ENCODE data around the gene NUBPL. TPM values are rescaled to one million over a fixed set of nuclear protein-coding genes. Genes with fewer than 3 reads are reported as not detected.

The NUBPL gene
- total RNA-seq, 3 donors from 2014 or later = 10.8 to 15.1 (median 12.0) TPM

DNA sequence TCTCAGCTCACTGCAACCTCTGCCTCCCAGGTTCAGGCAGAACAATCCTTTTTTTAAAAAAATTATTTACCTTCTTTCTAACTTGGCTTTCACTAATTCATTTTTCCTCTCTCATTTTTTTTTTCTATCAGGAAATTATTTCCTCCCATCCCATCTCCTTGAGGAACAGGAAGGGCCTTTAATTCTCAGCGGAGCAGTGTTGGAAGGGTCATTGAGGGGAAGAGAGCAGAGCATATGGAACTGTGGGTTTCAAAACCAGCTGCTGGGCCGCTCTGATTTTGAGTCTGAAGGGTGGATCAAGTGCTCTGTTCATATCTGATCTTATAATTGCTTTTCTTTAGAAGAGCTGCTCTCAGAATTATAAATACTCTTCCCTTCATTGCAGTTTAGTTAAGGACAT lies 29.0 kb downstream of the NUBPL start:
- intact Hi-C loops (cut with DNase I, micrococcal nuclease) = no loop called here
- H3K9me3 ChIP-seq = no peaks in the 10 kb centered on the region
- no peaks in the 10 kb centered on the region for H3K36me3 ChIP-seq (ENCODE audit: low read depth)
- DNase-seq (no peak), ATAC-seq (no peak)
- no peak overlapping the region for H3K4me3 ChIP-seq
- H3K4me1 ChIP-seq (ENCODE audit: low read depth) = no peaks in the 10 kb centered on the region
- TF ChIP-seq CTCF (IDR thresholded peaks at IDR 0.05) = no peak

DNA sequence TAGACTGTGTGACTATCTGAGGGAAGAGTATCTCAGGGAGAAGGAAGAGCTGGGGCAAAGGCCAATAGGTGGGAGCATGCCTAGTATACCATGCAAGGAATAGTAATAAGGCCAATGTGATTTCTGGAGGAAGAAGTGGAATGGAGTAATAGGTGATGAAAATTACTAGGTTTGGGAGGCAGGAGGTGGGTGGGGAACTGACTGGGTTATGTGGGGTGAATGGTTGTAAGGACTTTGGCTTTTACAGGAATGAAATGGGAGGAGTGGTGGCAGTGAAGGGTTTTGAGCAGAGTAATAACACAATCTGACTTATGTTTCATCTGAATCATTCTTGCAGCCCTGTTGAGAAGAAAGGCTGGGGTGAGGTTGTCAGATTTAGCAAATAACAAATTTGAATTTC lies 30.9 kb downstream of the NUBPL start:
- DNase-seq (no peak), ATAC-seq (peak; percentile 14)
- intact Hi-C loops (cut with DNase I, micrococcal nuclease) = no loop called here
- Histone ChIP-seq H3K9me3 (no peaks in the 10 kb centered on the region), H3K4me1 (ENCODE audit: low read depth) (no peaks in the 10 kb centered on the region), H3K4me3 (no peak overlapping the region), H3K36me3 (ENCODE audit: low read depth) (no peaks in the 10 kb centered on the region)
- no peak for TF ChIP-seq CTCF (IDR thresholded peaks at IDR 0.05)

- intact Hi-C loops (cut with DNase I, micrococcal nuclease) = no loop called here
- no peak overlapping the region for H3K4me3 ChIP-seq
- no peak for TF ChIP-seq CTCF (IDR thresholded peaks at IDR 0.05)
- H3K4me1 ChIP-seq (ENCODE audit: low read depth) = no peaks in the 10 kb centered on the region
- DNase-seq (no peak), ATAC-seq (no peak)
- no peaks in the 10 kb centered on the region for H3K36me3 ChIP-seq (ENCODE audit: low read depth)
- no peaks in the 10 kb centered on the region for H3K9me3 ChIP-seq
Observed at GRCh38 chr14:31592631-31593030, 31.4 kb downstream of the NUBPL start.

- ATAC-seq (no peak), DNase-seq (no peak)
- H3K4me3 ChIP-seq = no peak overlapping the region
- intact Hi-C loops (cut with DNase I, micrococcal nuclease) = no loop called here
- H3K9me3 ChIP-seq = no peaks in the 10 kb centered on the region
- TF ChIP-seq CTCF (IDR thresholded peaks at IDR 0.05) = no peak
- no peaks in the 10 kb centered on the region for H3K36me3 ChIP-seq (ENCODE audit: low read depth)
- H3K4me1 ChIP-seq (ENCODE audit: low read depth) = no peaks in the 10 kb centered on the region
Observed at GRCh38 chr14:31596342-31597095, 35.3 kb downstream of the NUBPL start.

- no peak for TF ChIP-seq CTCF (IDR thresholded peaks at IDR 0.05)
- no peaks in the 10 kb centered on the region for H3K36me3 ChIP-seq (ENCODE audit: low read depth)
- intact Hi-C loops (cut with DNase I, micrococcal nuclease) = no loop called here
- H3K9me3 ChIP-seq = no peaks in the 10 kb centered on the region
- no peaks in the 10 kb centered on the region for H3K4me1 ChIP-seq (ENCODE audit: low read depth)
- DNase-seq (no peak), ATAC-seq (no peak)
- no peak overlapping the region for H3K4me3 ChIP-seq
Observed at GRCh38 chr14:31605702-31606101, 44.5 kb downstream of the NUBPL start.

All from mucosa of descending colon (tissue), 3 donors.